Activated T-cell treated with anti-CD3 and anti-CD28 coated beads, Interleukin-2, amount 50 U/mL, for 24 hours (primary cell): Measurements from ENCODE around the gene DSG3.

Source experiments
- DNase-seq: peaks from one replicate; pipeline ENCODE4 v3.0.0-alpha.2; 2020
- H3K27ac Mint-ChIP-seq: 2 replicates; pipeline ENCODE4 v1.8.0; 2020; ENCODE audit warnings: mild to moderate bottlenecking, mixed read lengths
- H3K27me3 Mint-ChIP-seq: 2 replicates; pipeline ENCODE4 v1.8.0; 2020; ENCODE audit warnings: mixed read lengths
- H3K36me3 Mint-ChIP-seq: 2 replicates; pipeline ENCODE4 v1.8.0; 2020; ENCODE audit warnings: low read depth, mixed read lengths
- H3K4me1 Mint-ChIP-seq: 2 replicates; pipeline ENCODE4 v1.8.0; 2020; ENCODE audit warnings: low read depth, mixed read lengths
- H3K4me3 Mint-ChIP-seq: 2 replicates; pipeline ENCODE4 v1.8.0; 2020; ENCODE audit warnings: mild to moderate bottlenecking, moderate library complexity, mixed read lengths
- H3K9me3 Mint-ChIP-seq: 2 replicates; pipeline ENCODE4 v1.8.0; 2020; ENCODE audit warnings: mixed read lengths

The DSG3 gene

DNA sequence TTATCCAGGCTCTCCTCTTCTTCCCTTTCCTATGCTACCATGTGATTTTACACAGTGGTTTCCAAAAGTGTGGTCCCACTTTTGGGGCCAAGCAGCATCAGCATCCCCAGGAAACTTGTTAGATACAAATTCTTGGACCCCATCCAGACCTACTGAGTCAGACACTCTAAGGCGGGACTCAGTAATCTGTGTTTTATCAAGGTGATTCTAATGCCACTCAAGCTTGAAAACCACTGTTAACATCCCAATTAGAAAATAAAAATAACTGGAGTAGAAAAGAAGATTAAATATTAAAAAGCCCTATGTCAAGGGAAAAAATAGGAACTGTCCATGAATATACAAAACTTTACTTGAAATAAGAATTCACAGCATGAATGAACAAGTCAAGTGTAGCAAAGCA, 61.2 kb downstream of the DSG3 start:
- no peaks in the 10 kb centered on the region for H3K4me1 Mint-ChIP-seq
- no peak overlapping the region for H3K4me3 Mint-ChIP-seq
- no peak overlapping the region for H3K27ac Mint-ChIP-seq
- H3K27me3 Mint-ChIP-seq = peaks cover 16% of the 10 kb centered on the region
- H3K36me3 Mint-ChIP-seq = no peaks in the 10 kb centered on the region
- DNase-seq = no peak
- no peaks in the 10 kb centered on the region for H3K9me3 Mint-ChIP-seq

DNA sequence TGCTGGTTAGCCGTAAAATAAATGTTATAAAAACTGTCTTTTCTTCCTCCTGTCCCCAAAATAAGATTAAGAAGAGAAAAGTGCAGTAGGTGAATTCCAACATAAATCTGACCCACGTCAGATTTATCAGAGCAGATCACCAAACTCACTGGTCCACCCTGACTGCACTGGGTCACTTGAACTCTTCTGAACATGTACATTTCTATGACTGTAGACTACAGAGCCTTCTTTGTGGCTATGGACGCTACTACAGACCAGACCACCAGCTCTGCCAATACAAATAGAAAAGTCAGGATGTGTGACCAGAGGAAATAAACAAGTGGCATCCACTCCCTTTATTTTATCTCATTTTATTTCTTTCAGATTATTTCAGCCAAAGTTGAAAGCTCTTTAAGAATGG, 62.0 kb downstream of the DSG3 start:
- Mint-ChIP-seq H3K27ac (no peak overlapping the region), H3K4me3 (no peak overlapping the region), H3K4me1 (no peaks in the 10 kb centered on the region), H3K27me3 (peaks cover 16% of the 10 kb centered on the region), H3K9me3 (no peaks in the 10 kb centered on the region), H3K36me3 (no peaks in the 10 kb centered on the region)
- no peak for DNase-seq

DNA sequence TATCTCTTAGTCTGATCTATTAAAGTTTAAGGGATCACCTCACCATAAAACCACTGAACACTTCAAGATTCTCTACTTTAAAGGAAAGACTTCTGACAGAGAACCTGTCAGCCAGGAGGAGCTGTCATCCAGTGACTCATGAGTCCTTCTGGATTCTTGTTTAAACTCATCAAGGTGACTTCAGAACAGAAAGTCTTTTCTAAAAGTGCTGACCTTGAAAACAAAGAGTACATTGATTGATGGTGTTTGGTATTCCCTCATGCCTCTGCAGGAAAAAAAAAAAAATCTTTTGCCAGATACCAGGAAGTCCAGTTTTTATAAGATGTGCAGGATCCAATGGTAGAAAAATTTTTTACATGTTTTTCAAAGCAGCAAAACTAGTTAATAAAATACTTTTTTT, 62.8 kb downstream of the DSG3 start:
- Mint-ChIP-seq H3K27me3 (peaks cover 16% of the 10 kb centered on the region), H3K4me3 (no peak overlapping the region), H3K9me3 (no peaks in the 10 kb centered on the region), H3K27ac (no peak overlapping the region), H3K4me1 (no peaks in the 10 kb centered on the region), H3K36me3 (no peaks in the 10 kb centered on the region)
- no peak for DNase-seq

DNA sequence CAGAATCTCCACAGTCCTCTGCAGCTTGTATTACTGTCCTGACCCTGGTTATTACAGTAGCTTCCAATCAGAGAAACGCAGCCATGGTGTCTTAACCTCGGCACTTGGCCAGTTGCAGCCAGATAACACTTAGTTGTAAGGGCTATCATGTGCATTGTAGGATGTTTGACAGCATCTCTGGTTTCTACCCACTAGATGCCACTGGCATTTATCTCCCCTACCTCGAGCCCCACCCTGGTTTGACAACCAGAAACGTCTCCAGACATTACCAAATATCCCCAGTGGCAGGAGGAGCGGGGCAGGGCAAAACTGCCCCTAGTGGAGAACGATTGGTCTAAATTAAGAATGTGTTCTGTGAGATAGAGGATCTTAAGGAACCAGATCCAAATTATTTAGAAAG, 63.6 kb downstream of the DSG3 start:
- Mint-ChIP-seq H3K27me3 (peaks cover 16% of the 10 kb centered on the region), H3K4me3 (no peak overlapping the region), H3K9me3 (no peaks in the 10 kb centered on the region), H3K27ac (no peak overlapping the region), H3K36me3 (no peaks in the 10 kb centered on the region), H3K4me1 (no peaks in the 10 kb centered on the region)
- DNase-seq = no peak

DNA sequence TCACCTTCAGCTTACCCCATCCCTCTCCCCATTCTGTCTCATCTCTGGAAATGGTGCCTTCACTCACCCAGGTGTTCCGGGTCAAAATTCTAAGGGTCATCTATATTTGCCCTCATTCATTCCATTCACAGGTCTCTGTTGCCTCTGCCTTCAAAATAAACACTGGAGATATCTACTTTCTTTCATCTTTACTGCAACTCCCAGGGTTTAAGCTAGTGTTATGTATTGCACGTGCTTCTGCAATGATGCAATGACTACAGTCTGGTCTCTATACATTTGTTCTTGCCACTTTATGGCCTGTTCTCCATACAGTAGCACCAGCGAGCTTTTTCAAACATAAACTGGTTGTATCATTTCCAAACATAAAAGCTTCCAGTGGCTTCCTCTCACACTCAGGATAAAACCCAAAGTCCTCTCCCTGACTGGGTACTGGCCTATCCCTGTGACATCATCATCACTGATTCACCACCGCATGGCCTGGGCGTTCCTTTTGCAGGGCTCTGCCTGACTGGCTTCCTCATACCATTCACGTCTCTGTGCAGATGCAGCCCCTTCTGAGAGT, 64.7 kb downstream of the DSG3 start:
- Mint-ChIP-seq H3K4me1 (no peaks in the 10 kb centered on the region), H3K4me3 (no peak overlapping the region), H3K9me3 (no peaks in the 10 kb centered on the region), H3K36me3 (no peaks in the 10 kb centered on the region), H3K27me3 (peaks cover 12% of the 10 kb centered on the region), H3K27ac (no peak overlapping the region)
- no peak for DNase-seq

- H3K27me3 Mint-ChIP-seq = peaks cover 9% of the 10 kb centered on the region
- DNase-seq = no peak
- no peaks in the 10 kb centered on the region for H3K36me3 Mint-ChIP-seq
- H3K9me3 Mint-ChIP-seq = no peaks in the 10 kb centered on the region
- H3K27ac Mint-ChIP-seq = no peak overlapping the region
- no peak overlapping the region for H3K4me3 Mint-ChIP-seq
- no peaks in the 10 kb centered on the region for H3K4me1 Mint-ChIP-seq
These were observed 65.8 kb downstream of the DSG3 start for GRCh38 chr18:31513189-31513935.

GRCh38 chr18:31516437-31516836, 68.9 kb downstream of the DSG3 start:
- no peak for DNase-seq
- Mint-ChIP-seq H3K4me3 (no peak overlapping the region), H3K4me1 (no peaks in the 10 kb centered on the region), H3K9me3 (no peaks in the 10 kb centered on the region), H3K36me3 (no peaks in the 10 kb centered on the region), H3K27me3 (peaks cover 3% of the 10 kb centered on the region), H3K27ac (no peak overlapping the region)

GRCh38 chr18:31526374-31526773, 78.8 kb downstream of the DSG3 start:
- no peak overlapping the region for H3K27ac Mint-ChIP-seq
- H3K4me1 Mint-ChIP-seq = no peaks in the 10 kb centered on the region
- H3K9me3 Mint-ChIP-seq = no peaks in the 10 kb centered on the region
- H3K36me3 Mint-ChIP-seq = no peaks in the 10 kb centered on the region
- DNase-seq = no peak
- H3K4me3 Mint-ChIP-seq = no peak overlapping the region
- peaks cover 4% of the 10 kb centered on the region for H3K27me3 Mint-ChIP-seq
